ENCODE data around the gene NUP214. TPM values are rescaled to one million over a fixed set of nuclear protein-coding genes. Genes with fewer than 3 reads are reported as not detected.

NUP214 gene
- polyA plus RNA-seq, 1 of the 3 experiments (the other 2 are of a cell fraction) = 8.0 TPM

GRCh38 chr9:131174681-131175239, 49.4 kb downstream of the NUP214 start:
- Histone ChIP-seq H3K9me2 (no peaks in the 10 kb centered on the region), H3K4me3 (ENCODE audit: low read depth in 2 of 2, low read length in 1 of 2) (no peak overlapping the region), H3K27ac (ENCODE audit: low read depth in 2 of 2, low read length in 1 of 2) (no peak overlapping the region), H3K4me1 (ENCODE audit: control insufficient read depth in 1 of 2, insufficient read depth in 2 of 2, low read depth in 1 of 2, low read length in 1 of 2) (peaks cover 0 to 13% of the 10 kb centered on the region in 2 experiments; a peak in 2 of 4 replicates), H3K4me2 (no peak overlapping the region), H3K79me2 (ENCODE audit: insufficient read depth) (peaks cover 16% of the 10 kb centered on the region), H3K9me3 (no peaks in the 10 kb centered on the region), H3K27me3 (ENCODE audit: insufficient read depth) (no peaks in the 10 kb centered on the region), H2AFZ (ENCODE audit: low read depth) (no peak overlapping the region), H4K20me1 (ENCODE audit: insufficient read depth) (no peaks in the 10 kb centered on the region), H3F3A (replicated peaks; ENCODE audit: insufficient read depth) (peaks cover 21% of the 10 kb centered on the region), H3K36me3 (replicated peaks in 1 of 2; ENCODE audit: control insufficient read depth in 1 of 2, insufficient read depth in 2 of 2, low read length in 1 of 2) (peaks cover 47 to 54% of the 10 kb centered on the region in 2 experiments), H3K9ac (no peak overlapping the region)
- TF ChIP-seq REST (IDR thresholded peaks at IDR 0.05; ENCODE audit: low read depth, low read length) = no peak
- no peak for TF ChIP-seq MXI1 (IDR thresholded peaks at IDR 0.05; ENCODE audit: low read depth, low read length)
- TF ChIP-seq RCOR1 (IDR thresholded peaks at IDR 0.05; ENCODE audit: low read length) = no peak
- no peak for TF ChIP-seq SIN3A (IDR thresholded peaks at IDR 0.05; ENCODE audit: borderline replicate concordance, low read depth, low read length)
- no peak for TF ChIP-seq TAF1 (IDR thresholded peaks at IDR 0.05; ENCODE audit: borderline replicate concordance, low read depth, low read length)
- TF ChIP-seq SMC3 (IDR thresholded peaks at IDR 0.05; ENCODE audit: low read depth, low read length) = no peak
- no peak for TF ChIP-seq MAX (IDR thresholded peaks at IDR 0.05; ENCODE audit: low read depth)
- ChIA-PET POLR2A (no interaction called here), CTCF (interaction anchor here (1.3 to 11.8 kb wide), 2 partner anchors 55 to 161 kb away, joined by 3 to 192 read pairs; no protein-coding TSS in a partner anchor)
- no peak for DNase-seq
- 100% methylated on average over 1 of the region's 1 CpG for WGBS (ENCODE audit: low lambda C conversion rate)

GRCh38 chr9:131177898-131178297, 52.5 kb downstream of the NUP214 start:
- DNase-seq = no peak
- H2AFZ ChIP-seq (ENCODE audit: low read depth) = no peak overlapping the region
- H3K9ac ChIP-seq = no peak overlapping the region
- peaks cover 37% of the 10 kb centered on the region for H3F3A ChIP-seq (replicated peaks; ENCODE audit: insufficient read depth)
- TF ChIP-seq EP300 (IDR thresholded peaks at IDR 0.05; ENCODE audit: borderline replicate concordance in 1 of 2, low read depth in 1 of 2, low read length in 1 of 2) = no peak
- no peak for TF ChIP-seq FOXJ3 (CRISPR knock-in tag; IDR thresholded peaks at IDR 0.05)
- no peak for TF ChIP-seq RAD21 (IDR thresholded peaks at IDR 0.05; ENCODE audit: low read length)
- no peak for TF ChIP-seq EZH2phosphoT487 (IDR thresholded peaks at IDR 0.05; ENCODE audit: borderline replicate concordance, low read depth)
- no peak for TF ChIP-seq CHD2 (IDR thresholded peaks at IDR 0.05; ENCODE audit: low read length, partially characterized antibody)
- no peak for TF ChIP-seq PBX3 (IDR thresholded peaks at IDR 0.05)
- TF ChIP-seq NFIC (IDR thresholded peaks at IDR 0.05; ENCODE audit: borderline replicate concordance) = no peak
- TF ChIP-seq FOSL2 (IDR thresholded peaks at IDR 0.05; ENCODE audit: borderline replicate concordance, low read depth) = no peak
- no peak for TF ChIP-seq NRF1 (IDR thresholded peaks at IDR 0.05; ENCODE audit: low read depth, low read length)
- no peak for TF ChIP-seq YY1 (IDR thresholded peaks at IDR 0.05; ENCODE audit: low read depth)
- no peak for TF ChIP-seq POLR2AphosphoS5 (IDR thresholded peaks at IDR 0.05; ENCODE audit: low read depth, low read length)
- TF ChIP-seq USF1 (IDR thresholded peaks at IDR 0.05; ENCODE audit: borderline replicate concordance, low read depth) = no peak
- no peaks in the 10 kb centered on the region for H3K9me3 ChIP-seq
- H3K9me2 ChIP-seq = no peaks in the 10 kb centered on the region
- no peak overlapping the region for H3K27ac ChIP-seq (ENCODE audit: low read depth in 2 of 2, low read length in 1 of 2)
- H3K79me2 ChIP-seq (ENCODE audit: insufficient read depth) = peaks cover 8% of the 10 kb centered on the region; the same call in 1 of the 2 replicates
- peaks cover 53 to 56% of the 10 kb centered on the region in 2 experiments for H3K36me3 ChIP-seq (replicated peaks in 1 of 2; ENCODE audit: control insufficient read depth in 1 of 2, insufficient read depth in 2 of 2, low read length in 1 of 2)
- no peak overlapping the region for H3K4me3 ChIP-seq (ENCODE audit: low read depth in 2 of 2, low read length in 1 of 2)
- peaks cover 0 to 24% of the 10 kb centered on the region in 2 experiments; a peak in 2 of 4 replicates for H3K4me1 ChIP-seq (ENCODE audit: control insufficient read depth in 1 of 2, insufficient read depth in 2 of 2, low read depth in 1 of 2, low read length in 1 of 2)
- no peaks in the 10 kb centered on the region for H4K20me1 ChIP-seq (ENCODE audit: insufficient read depth)
- ChIA-PET POLR2A (no interaction called here), CTCF (interaction anchor here (0.6 to 11.8 kb wide), 22 partner anchors 8 to 172 kb away, joined by 3 to 192 read pairs (median 4); partner anchors contain the start of gene PLPP7)
- H3K27me3 ChIP-seq (ENCODE audit: insufficient read depth) = no peaks in the 10 kb centered on the region
- WGBS (ENCODE audit: low lambda C conversion rate) = 92% methylated on average over 1 of the region's 1 CpG
- no peak overlapping the region for H3K4me2 ChIP-seq

Measured in SK-N-SH (cell line).